CD4-positive, alpha-beta T cell treated with Interleukin-4 for 4 hours (primary cell): ENCODE results near the gene AUTS2.
"Not testable (repeated sequence)": the region's sequence is repeated elsewhere in the genome, so short reads cannot be mapped to it uniquely, and the experiment has no call there.

Source experiments
- DNase-seq: peaks from one replicate; pipeline ENCODE4 v3.0.0-alpha.2; 2020

AUTS2 gene

DNA sequence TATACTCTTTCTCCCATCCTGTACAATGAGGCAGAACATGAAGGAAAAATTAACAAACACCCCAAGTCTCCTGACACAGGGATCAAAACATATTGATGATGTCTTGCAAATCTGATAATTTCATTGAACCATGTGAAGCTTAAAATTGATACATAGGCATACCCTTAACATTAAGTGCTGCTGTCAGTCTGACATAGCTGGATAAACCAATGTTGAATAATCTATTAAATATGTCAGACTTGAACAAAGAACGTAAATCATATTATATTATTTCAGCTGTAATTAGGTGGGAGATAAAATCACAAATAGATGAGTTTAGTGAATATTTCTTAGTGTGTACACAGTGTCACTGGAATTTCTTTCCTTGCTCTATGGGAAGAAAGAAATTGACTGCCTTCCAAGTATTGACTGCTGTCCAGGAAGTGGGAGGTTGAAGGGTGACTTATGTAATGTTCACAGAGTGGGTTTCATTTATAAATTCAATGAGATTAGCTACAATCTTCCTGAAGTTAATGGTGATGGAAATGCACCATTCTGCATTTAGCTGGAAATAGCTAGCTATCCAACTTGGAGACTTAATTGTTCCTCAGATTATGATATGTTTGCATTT, 170.8 kb downstream of the AUTS2 start:
- no peak for DNase-seq

DNA sequence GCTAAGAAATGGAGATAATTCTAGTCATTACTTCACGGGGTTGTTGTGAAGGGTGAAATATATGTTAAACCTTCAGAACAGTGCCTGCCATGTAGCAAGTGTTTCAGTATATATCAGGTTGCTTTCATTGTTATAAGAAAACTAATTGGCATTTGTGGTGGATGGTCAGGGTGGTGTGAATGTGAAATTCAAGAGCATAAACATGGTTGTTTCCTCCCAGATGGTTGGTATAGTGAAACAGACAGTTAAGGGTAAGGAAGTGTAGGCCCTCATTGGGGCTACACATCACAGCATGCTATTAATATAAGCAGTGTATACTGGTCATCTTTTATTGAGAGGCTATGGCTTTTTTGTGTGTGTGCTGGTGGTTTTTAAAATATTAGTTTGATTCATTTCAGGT, 171.6 kb downstream of the AUTS2 start:
- no peak for DNase-seq

- DNase-seq: no peak
Measured at GRCh38 chr7:69770613-69771012, 172.3 kb downstream of the AUTS2 start.

DNA sequence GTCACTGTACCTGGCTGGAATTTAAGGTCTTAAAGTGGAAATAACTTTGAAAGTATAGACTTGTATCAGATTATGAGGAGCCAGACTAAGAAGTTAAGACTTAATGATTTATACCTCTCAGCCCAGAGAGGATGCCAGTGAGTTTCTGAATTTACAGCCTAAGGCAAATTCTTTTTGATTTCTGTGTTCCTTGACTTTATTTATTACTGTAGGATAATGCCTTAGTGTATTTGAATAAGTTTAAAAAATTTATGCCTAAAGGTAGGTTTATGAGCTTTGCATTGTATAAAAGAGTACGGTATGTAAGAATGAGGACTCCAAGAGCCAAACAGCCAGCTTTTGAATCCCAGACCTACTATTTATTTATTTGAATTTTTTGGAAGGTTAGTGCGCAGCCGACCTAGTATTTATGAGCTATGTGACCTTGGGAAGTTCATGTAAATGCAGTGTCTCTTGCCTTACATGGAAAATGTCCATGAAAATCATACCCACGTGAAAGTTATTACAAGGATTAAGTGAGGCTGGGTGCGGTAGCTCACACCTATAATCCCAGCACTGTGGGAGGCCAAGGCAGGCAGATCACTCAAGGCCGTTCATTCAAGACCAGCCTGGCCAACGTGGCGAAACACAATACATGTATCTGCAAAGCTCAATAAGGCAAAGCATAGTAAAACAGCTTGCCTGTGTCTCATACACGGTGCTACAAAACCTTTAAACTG, 174.6 kb downstream of the AUTS2 start:
- DNase-seq: no peak

DNA sequence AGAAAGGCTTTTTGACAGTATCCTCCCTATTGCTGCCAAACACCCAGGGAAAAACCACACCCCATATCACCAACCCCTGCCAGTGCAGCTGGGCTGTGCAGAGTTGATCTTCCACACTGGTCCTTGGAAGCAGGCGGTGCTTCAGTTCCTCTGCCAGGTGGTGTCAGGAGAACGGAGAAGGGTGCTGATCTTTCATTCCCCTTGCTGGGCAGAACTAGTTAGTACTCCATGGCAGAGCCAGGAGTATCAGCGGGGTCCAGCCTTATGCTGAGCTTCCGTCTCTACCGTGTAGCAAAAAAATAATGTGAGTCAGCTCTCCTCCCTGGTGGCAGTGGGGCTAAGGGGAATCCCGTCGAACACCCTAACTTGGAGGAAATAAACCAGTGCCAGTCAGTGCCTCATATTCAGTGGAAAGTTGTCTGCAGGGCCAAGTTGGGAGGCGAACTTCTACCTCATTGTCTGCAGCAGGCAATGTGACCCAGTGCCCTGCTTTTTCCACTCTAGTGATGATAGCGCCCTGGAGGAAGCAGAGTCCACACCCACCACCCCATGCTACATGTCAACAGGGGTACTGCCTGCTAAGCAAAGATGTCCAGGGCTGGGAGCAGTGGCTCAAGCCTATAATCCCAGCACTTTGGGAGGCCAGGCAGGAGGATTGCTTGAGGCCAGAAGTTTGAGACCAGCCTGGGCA, 175.4 kb downstream of the AUTS2 start:
- DNase-seq: no peak

GRCh38 chr7:69775231-69775771, 177.0 kb downstream of the AUTS2 start:
- no peak for DNase-seq

DNA sequence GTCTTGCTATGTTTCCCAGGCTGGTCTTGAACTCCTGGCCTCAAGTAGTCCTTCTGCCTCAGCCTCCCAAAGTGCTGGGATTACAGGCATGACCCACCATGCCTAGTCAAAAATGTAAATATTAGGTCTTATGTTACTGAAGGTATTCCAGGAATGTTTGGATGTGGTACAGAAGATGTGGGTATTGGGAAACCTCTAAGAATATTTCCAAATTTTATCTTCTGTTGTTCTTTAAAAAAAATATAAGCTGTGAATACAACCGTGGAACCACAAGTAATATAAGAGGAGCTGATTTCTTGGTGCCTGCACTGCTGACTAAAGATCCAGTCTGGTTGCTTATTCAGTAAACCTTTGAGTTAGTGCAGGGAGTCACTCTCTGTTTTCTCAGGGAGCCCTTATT, 178.3 kb downstream of the AUTS2 start:
- no peak for DNase-seq

DNA sequence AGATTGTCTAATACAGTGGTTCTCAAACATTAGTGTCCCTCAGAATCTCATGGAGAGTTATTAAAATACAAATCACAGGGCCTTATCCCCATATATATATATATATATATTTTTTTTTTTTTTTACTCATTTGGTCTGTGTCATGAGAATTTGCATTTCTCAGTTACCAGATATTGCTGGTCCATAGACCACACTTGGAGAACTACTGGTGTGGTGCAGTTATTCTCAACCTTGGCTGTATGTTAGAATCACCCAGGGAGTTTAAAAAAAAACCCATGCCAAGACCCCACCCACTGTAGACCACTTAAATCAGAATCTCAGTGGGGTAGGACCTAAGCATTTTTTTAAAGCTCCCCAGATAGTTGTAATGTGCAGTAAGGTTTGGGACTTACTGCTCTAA, 179.9 kb downstream of the AUTS2 start:
- no peak for DNase-seq

DNA sequence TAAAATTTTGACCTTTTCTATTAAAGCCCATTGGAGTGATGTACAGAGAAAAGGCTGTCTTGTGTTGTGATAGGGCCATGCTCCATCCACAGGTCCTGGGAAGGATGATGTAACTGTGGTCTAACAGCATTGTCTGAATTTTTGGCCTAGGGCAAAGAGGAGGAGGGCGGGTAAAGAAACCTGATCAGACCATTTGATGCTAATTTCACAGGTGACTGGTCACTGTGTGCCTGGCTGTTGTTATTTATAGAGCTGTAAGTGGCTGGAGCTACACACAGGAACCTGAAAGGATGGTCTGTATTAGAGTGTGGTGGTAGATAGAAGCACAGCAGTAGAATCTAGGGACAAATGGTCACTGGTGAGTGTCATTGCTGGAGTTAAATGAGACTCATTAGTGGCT, 182.1 kb downstream of the AUTS2 start:
- no peak for DNase-seq

- DNase-seq: no peak
Measured at GRCh38 chr7:69781412-69781846, 183.2 kb downstream of the AUTS2 start.

GRCh38 chr7:69782917-69783684, 184.8 kb downstream of the AUTS2 start:
- DNase-seq: no peak

- not testable (repeated sequence) for DNase-seq
Measured at GRCh38 chr7:69786130-69786529, 187.9 kb downstream of the AUTS2 start.

DNA sequence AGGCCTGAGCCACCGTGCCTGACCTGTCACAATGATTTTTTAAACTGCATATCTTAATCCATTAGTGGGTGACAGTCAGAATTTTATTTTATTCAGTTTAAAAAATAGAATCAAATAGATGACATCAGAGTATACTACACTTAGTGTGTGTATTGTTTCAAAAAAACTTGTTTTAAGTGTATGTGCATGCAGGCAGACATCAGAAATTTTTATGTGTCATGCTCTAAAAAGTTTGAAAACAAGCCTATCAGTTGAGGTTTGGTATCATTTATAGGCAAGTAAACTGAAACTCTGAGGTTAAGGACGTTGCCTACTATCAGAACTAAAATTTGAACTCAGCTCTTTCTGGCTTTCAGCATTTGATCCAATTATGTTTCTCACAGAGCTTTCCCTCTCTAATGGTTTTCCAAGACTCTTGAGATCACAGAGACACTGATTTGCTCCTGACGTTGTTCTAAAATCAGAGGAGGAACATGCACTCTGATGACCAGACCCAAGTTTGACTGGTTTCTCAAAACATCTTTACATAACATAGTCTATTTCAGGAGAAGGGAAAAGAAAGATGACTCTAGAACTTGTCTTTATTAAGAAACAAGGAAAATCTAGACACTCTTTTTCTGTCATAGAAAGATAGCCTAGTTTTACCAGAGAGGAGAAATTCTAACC, 188.6 kb downstream of the AUTS2 start:
- DNase-seq: no peak

DNA sequence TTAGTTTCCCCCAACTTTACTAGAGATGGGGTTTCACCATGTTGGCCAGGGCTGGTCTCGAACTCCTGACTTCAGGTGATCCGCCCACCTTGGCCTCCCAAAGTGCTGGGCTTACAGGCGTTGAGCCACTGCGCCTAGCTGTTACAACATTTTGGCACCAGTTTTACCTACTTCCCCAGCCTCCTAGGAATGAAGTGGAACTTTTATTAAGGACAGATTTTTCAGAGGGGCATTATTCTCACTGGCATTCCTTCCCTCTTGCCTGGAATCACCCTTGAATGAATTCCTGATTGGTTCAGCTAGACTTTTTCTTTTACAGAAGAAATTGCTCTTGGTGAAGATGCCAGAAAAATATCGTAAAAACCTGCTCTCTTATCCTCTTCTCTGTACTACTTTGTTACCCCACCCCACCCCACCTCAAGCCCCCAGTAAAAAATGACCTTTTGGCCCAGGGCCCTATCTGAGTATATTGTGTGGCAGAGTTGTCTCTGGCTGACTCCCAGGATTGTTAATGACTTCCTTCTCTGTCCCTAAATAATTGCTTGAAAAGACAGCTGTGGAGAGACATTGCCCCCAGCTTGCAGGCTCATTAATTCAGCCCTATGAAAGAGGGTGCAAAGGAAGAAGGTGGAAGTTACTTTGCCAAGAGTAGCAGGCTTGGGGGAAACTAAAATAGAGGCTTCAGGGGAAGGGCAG, 189.6 kb downstream of the AUTS2 start:
- DNase-seq: no peak

- no peak for DNase-seq
Measured at GRCh38 chr7:69789563-69789962, 191.3 kb downstream of the AUTS2 start.

- DNase-seq: no peak
Measured at GRCh38 chr7:69790977-69791724, 192.9 kb downstream of the AUTS2 start.

- DNase-seq: no peak
Measured at GRCh38 chr7:69791739-69792138, 193.5 kb downstream of the AUTS2 start.

- DNase-seq: no peak
Measured at GRCh38 chr7:69795932-69796331, 197.7 kb downstream of the AUTS2 start.

DNA sequence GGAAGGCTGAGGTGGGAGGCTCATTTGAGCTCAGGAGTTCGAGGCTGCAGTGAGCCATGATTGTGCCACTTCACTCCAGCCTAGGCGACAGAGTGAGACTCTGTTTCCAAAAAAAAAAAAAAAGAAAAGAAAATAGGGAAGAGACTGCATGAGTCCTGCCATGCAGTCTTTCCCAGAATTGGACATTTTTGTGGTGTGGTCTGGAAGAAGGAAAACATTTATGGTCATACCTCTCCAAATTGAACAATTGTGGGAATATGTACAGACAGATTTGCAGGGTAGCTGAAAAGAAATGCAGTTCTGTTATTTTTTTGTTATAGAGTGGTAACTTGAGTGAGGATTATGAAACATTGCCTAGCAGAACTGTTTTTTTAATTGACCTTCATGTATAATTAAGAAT, 198.1 kb downstream of the AUTS2 start:
- no peak for DNase-seq

DNA sequence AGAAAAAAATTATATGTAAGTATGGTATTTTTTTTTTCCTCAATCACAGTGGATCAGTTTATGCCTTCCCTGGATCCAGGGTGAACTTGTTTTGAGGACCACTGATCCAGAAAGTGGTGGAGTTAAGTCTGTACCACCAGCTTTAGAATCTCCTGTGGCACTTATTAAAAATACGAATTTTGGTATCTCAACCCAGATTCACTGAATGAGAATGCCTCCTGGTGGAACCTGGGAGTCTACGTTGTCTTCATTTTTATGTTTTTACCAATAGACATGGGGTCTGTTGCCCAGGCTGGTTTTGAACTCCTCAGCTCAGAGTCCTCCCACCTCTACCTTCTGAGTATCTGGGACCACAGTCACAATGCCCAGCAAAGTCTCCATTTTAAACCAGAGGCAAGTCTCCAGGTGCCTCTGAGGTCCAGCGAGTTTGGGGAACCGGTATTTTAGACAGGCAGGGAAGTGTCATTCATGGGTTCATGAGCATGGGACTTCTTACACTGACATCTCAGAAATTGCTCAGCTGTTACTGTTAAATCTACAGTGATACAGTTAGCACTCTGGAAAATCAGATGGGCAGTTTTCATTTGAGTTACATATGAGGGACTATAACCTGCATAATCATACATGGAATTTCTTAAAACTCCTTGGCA, 200.9 kb downstream of the AUTS2 start:
- no peak for DNase-seq

- no peak for DNase-seq
Measured at GRCh38 chr7:69799990-69800389, 201.7 kb downstream of the AUTS2 start.
